Stimulated activated CD8-positive, alpha-beta memory T cell treated with anti-CD3 and anti-CD28 coated beads, Interleukin-7, amount 100 ng/mL, for 4 hours (primary cell): ENCODE measurements around the gene GRPEL1.
"Not testable (repeated sequence)": the region's sequence is repeated elsewhere in the genome, so short reads cannot be mapped to it uniquely, and the experiment has no call there.

Source experiments
- DNase-seq, 2 donors: peaks; one replicate each; pipeline ENCODE4 v3.0.0-alpha.2; 2020; ENCODE audit warnings: low read depth in 2 of 2

Gene GRPEL1

DNA sequence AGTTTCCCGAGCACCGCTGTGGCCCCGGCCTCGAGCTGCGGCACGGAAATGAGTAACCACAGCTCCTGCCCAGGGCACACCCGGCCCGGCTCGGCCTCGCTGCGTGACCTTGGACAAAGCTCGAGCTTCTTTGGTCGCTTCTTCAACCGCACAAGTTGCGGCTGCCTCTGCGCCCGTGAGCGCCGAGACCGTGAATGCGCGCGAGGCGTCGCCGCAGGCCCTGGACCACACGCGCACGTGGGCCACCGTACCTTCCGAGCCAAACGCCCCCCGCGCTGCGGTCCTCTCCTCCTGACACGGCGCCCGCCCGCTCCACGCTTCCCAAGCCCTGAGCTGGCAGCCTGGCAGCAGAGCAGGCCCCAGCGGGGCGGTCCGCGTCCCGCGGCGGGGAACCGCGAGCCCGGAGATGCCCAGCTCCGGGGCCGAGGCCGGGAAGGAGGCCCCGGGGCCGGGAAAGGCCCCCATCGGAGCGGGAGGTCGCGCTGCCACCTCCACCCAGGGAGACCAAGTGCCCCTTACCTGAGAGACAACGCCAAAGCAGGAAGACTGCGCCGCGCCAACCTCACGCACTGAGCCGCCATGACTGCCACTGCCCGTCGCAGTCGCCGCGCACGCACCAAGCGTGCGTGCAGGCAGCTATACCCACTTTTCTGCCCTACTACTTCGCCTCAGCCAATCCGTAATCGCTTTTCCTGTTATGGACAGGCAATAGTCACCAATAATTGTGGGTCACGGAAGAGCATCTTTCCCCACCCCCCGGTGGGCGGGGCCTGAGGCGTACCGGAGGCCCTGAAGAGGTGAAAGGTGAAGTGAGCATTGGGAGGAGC, at the start of gene GRPEL1:
Gene GRPEL1 (minus strand): TSS at position 613 of the 827 bp plus-strand sequence. CDS start 32 bp downstream, at position 581.
- DNase-seq, result peak; percentile 99

- no peak for DNase-seq
Observed at GRCh38 chr4:7116705-7117104, 48.8 kb upstream of the GRPEL1 start.

- DNase-seq, result no peak
Observed at GRCh38 chr4:7115557-7116340, 47.9 kb upstream of the GRPEL1 start.

GRCh38 chr4:7112656-7113055, 44.8 kb upstream of the GRPEL1 start:
- no peak for DNase-seq

GRCh38 chr4:7111441-7111840, 43.6 kb upstream of the GRPEL1 start:
- no peak for DNase-seq

DNA sequence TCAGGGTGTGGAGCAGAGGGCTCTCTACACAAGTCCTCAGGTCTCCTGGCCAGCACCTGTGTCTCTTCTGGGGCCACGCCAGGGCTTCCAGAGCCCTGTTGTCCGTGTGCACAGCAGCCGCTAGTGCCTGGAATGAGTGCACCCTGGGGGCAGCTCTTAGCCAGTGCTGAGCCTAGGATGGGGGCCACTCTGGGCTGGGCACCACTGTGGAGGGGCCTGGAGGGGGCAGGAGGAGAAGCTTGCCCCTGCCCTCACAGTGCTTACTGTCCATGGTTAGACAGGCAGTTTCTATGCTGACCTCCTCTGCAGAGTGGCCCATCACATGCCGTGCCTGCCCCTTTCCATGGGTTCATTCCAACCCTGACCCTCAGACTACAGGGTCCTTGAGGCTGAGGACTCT, 42.7 kb upstream of the GRPEL1 start:
- no peak for DNase-seq

DNA sequence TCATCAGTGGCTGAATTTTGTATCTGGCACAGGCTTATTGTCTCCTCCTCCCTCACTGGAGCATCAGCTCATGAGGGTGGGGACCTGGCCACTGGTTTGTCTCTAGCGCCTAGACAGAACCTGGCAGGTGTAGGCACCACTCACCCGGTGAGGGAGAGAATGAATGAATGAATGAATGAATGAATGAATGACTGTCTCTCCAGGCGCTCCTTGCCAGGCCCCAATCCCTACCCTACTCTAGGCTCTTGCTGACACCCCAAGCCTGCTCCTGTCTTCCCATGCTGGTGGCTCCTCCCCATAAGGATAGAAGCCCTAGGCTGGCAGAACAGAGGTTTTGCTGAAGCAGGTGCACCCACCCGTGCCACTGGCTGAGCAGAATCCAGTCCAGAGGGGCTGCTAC, 41.3 kb upstream of the GRPEL1 start:
- DNase-seq, result no peak

- no peak for DNase-seq
Observed at GRCh38 chr4:7108660-7109059, 40.8 kb upstream of the GRPEL1 start.

DNA sequence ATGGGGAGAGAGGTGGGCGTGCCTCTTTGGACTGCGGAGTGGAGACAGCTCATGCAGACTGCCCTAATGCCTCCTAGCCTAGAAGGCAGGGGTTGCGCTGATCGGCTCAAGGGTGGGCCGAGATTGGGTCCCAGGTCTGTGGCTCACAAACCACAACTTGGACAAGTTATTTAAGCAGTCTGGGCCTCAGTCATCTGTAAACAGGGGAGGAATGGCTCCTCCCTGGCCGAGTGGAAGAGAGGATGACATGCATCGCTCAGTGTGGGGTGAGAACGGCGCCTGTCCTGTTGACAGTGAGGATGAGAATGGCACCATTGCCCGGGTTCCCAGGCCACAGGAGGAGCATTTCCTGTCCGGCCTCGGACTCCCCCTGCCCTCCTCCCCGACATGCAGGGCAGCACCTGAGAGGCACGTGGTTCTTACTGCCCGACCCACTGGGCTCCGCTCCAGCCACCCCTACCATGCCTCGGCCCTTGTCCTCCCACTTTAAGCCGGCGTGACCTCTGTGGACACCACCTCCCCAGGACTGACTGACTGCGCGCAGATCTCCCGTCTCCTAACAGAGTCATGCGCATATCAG, 40.3 kb upstream of the GRPEL1 start:
- no peak for DNase-seq

DNA sequence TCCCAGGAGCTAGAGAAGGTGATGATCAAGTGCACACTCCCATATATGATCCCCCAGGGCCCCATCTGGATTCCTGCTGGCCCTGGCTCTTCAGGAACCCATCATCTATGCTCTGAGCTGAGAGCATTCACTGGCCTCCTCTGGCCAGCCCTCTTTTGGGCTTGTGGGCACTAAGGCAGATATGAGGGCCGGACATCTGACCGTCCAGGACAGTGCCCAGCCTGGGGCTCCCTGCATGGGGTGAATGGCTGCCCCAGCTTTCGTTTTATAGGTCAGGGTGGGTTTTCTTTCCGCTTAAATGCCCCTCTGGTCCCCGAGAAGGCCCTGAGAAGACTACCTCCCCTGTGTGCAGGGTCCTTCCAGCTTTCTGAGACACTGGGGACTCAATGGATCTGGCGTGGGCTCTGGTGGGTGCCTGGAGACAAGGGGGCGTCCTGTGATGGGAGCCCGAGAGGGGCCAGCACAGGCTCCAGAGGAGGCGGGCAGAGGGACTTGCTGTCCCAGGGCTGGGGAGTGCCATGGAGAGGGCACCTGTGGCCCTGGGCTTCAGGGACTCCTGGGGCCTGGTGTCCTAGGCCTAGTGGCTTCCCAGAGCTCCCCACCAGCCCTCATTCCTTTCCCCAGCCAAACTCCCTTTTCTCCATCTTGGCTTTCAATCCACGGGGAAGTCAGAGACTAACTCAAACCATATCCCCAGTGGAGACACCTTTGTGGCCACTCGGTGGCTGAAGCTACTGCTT, 39.5 kb upstream of the GRPEL1 start:
- DNase-seq, result no peak

GRCh38 chr4:7105276-7105675, 37.4 kb upstream of the GRPEL1 start:
- no peak for DNase-seq

- DNase-seq, result no peak
Observed at GRCh38 chr4:7104366-7105031, 36.6 kb upstream of the GRPEL1 start.

DNA sequence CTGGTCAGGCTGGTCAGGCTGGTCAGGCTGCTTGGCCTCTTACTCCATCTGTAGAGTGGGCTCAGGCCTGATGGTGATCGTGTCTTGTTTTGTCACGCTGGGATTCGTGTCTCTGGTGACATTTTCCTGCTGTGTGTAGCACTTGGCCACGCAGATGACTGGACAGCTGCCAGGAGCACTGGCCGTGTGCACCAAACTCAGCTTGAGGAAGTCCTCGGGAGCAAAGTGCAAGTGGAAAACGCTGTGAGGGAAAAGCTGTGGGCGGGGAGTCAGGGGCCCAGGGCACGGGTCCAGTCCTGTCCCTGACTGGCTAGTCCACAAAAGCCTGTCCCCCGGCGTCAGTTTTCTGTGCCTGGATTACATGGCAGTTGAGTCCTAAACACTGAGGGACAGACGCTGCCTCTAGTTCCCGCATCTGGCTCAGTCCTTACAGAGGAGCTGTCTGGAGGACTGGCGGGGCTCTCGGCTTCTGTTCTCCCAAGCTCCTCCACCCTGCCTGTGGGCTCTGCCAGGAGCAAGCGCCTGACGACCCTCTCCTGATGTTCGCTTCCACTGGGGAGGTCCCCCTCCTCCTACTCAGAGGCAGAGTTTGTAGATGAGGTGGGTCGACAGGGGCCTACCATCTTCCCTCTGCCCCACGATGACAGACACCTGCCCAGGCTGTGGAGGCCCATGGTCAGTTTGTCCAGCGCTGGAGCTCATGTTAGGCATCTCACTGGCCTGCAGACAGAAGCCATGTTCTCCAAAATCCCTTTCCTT, 35.9 kb upstream of the GRPEL1 start:
- no peak for DNase-seq

- DNase-seq, result peak; percentile 54 to 73
Observed at GRCh38 chr4:7103031-7103606, 35.3 kb upstream of the GRPEL1 start.

DNA sequence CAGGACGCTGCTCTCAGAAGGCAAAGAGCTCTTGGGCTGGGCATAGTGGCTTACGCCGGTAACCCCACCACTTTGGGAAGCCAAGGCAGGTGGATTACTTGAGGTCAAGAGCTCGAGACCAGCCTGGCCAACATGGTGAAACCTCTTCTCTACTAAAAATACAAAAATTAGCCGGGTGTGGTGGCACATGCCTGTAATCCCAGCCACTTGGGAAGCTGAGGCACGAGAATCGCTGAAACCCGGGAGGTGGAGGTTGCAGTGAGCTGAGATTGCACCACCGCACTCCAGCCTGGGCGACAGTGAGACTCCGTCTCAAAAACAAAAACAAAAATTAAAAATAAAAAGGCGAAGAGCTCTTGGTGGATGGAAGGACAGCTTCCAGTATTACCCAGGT, 34.6 kb upstream of the GRPEL1 start:
- not testable (repeated sequence) for DNase-seq

DNA sequence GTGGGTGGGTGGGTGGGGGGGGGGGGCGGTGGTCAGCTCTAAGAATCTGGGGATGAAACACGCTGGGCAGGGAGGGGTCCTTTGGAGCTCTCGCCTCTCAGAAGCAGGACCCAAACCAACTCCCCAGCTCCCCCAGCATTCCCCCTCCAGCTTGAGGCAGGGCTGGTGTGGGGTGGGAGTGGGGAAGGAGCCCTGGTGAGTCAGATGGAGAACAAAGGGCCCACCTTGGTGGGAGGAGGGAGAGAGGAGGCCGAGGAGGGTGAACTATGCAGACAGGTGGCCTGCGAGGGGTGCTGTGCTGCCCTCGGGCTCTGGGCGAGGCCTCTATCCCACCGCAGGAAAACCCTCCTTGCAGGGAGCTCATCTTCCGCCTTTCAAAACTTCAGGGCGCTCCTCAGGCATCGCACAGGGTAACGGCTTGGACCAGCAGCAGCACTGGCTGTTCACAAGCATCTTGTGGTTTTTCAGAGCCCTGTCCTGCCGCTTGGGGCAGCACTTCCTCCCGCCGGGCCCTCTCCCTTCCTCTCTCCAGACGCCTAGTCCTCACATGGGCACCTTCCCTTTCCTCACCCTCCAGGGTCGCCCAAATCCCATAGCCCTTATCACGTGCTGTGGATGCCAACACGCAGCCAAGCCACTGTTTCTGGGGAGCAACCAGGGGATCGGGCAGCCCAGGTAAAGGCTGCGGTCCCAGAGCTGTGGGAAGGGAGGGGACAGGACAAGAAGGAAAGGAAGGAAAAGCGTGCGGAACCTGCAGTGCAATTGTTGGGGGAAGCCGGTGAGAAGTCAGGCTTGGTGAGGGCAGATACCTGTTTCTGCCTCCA, 34.0 kb upstream of the GRPEL1 start:
- DNase-seq, result peak in 1 of 2 donors; percentile 24

- DNase-seq, result no peak
Observed at GRCh38 chr4:7096236-7096635, 28.4 kb upstream of the GRPEL1 start.

- DNase-seq, result no peak
Observed at GRCh38 chr4:7095611-7096155, 27.8 kb upstream of the GRPEL1 start.

GRCh38 chr4:7094916-7095315, 27.1 kb upstream of the GRPEL1 start:
- no peak for DNase-seq
